Gastrocnemius medialis (tissue), 4 donors: ENCODE results near the gene DISC1.

ENCODE experiments used
- CTCF ChIP-seq, 5 experiments: fragments of 450-650 bp in 3 of 5; fragments of 200-600 bp in 2 of 5; sonication (generic) in 2 of 5; IDR thresholded peaks in 4 of 5; conservative IDR thresholded peaks in 1 of 5; 1 replicate in 4 of 5; 2 replicates in 1 of 5; pipeline ENCODE4 v1.5.1; 2016 to 2019; ENCODE audit warnings: antibody characterized with exemption in 5 of 5, mild to moderate bottlenecking in 3 of 5, moderate library complexity in 3 of 5
- POLR2A ChIP-seq, 2 donors: fragments of 450-650 bp; IDR thresholded peaks; one replicate each; pipeline ENCODE4 v1.6.1; 2017; ENCODE audit warnings: antibody characterized with exemption in 2 of 2, mild to moderate bottlenecking in 2 of 2, moderate library complexity in 2 of 2

- TF ChIP-seq CTCF (IDR thresholded peaks at IDR 0.05 in 4 of 5, conservative IDR thresholded peaks at IDR 0.05 in 1 of 5) (no peak), POLR2A (IDR thresholded peaks at IDR 0.05) (no peak)
These were observed 58.0 kb downstream of the DISC1 start for GRCh38 chr1:231684356-231685244.
